AG04450 (cell line): Measurements from ENCODE around the gene EIF3I. TPM values are rescaled to one million over a fixed set of nuclear protein-coding genes. Genes with fewer than 3 reads are reported as not detected.
A peak's percentile ranks its signal among the peaks of the same experiment; 100 is the strongest.

Experiments used
- CTCF ChIA-PET: fragments of 300-600, 350-600 bp; formaldehyde crosslinking; extraction: SDS; loops from one replicate; lab custom pipeline; 2022; ENCODE audit warnings: antibody characterized with exemption, inconsistent platforms; lab: Charles Lee
- POLR2A ChIA-PET: fragments of 350-600 bp; formaldehyde crosslinking; extraction: SDS; loops from one replicate; lab custom pipeline; 2021; ENCODE audit warnings: antibody characterized with exemption, inconsistent platforms; lab: Yijun Ruan, JAX
- DNase-seq: peaks from one replicate; pipeline ENCODE4 v3.0.0-alpha.2; 2011; ENCODE audit warnings: low read depth, low spot score
- H3K27ac ChIP-seq: one replicate; pipeline ENCODE4 v1.5.1; 2012; ENCODE audit warnings: low read depth, low read length, control low read depth
- H3K27me3 ChIP-seq: one replicate; pipeline ENCODE4 v1.6.0; 2012; ENCODE audit warnings: low read length; ENCODE audit not compliant: control insufficient read depth, insufficient read depth
- H3K4me3 ChIP-seq: 2 replicates; pipeline ENCODE4 v1.5.1; 2011; ENCODE audit warnings: mild to moderate bottlenecking, low read depth, low read length, control low read depth
- H3K9me3 ChIP-seq: 2 replicates; pipeline ENCODE4 v1.5.1; 2012; ENCODE audit warnings: low read length; ENCODE audit not compliant: control insufficient read depth, insufficient read depth
- polyA minus RNA-seq: library from RNA; depleted of rRNA, polyadenylated mRNA; stranded (reverse); fragments of >200 nt; gene quantifications from 2 replicates; pipeline ENCODE4 v1.2.3, GENCODE V29; 2011; rRNA and poly(A)+ RNA removed
- polyA plus RNA-seq: library from polyadenylated mRNA; depleted of rRNA; stranded (reverse); fragments of >200 nt; gene quantifications from 2 replicates; pipeline ENCODE4 v1.2.3, GENCODE V29; 2011; rRNA removed
- TF ChIP-seq, protein P1 (sequence below): IDR thresholded peaks from 2 replicates; pipeline ENCODE4 v1.5.1; 2011; ENCODE audit warnings: low read depth, low read length, control low read depth, inconsistent platforms

Gene EIF3I
- polyA plus RNA-seq (357 and 399 TPM in 2 replicates), polyA minus RNA-seq (355 and 404 TPM in 2 replicates)

GRCh38 chr1:32221980-32222755, at the start of gene EIF3I, which contains the start of gene TMEM234:
EIF3I (plus strand) TSS chr1:32222407; CDS start chr1:32222442, 35 bp downstream.
TMEM234 (minus strand) TSS chr1:32222353; CDS start chr1:32222322, 31 bp downstream.
- peak; percentile 64 for DNase-seq
- ChIA-PET CTCF (interaction anchor here (0.5 kb wide), 1 partner anchor 329 kb away, joined by 5 read pairs; no protein-coding TSS in a partner anchor), POLR2A (no interaction called here)
- TF ChIP-seq, protein P1, sequence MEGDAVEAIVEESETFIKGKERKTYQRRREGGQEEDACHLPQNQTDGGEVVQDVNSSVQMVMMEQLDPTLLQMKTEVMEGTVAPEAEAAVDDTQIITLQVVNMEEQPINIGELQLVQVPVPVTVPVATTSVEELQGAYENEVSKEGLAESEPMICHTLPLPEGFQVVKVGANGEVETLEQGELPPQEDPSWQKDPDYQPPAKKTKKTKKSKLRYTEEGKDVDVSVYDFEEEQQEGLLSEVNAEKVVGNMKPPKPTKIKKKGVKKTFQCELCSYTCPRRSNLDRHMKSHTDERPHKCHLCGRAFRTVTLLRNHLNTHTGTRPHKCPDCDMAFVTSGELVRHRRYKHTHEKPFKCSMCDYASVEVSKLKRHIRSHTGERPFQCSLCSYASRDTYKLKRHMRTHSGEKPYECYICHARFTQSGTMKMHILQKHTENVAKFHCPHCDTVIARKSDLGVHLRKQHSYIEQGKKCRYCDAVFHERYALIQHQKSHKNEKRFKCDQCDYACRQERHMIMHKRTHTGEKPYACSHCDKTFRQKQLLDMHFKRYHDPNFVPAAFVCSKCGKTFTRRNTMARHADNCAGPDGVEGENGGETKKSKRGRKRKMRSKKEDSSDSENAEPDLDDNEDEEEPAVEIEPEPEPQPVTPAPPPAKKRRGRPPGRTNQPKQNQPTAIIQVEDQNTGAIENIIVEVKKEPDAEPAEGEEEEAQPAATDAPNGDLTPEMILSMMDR, result no peak
- peak within 1 kb of the TSS; percentile 74 for H3K4me3 ChIP-seq
- peak within 1 kb of the TSS; percentile 73 for H3K27ac ChIP-seq
- no peaks in the 10 kb centered on the region for H3K9me3 ChIP-seq
- H3K27me3 ChIP-seq, result no peaks in the 10 kb centered on the region

DNA sequence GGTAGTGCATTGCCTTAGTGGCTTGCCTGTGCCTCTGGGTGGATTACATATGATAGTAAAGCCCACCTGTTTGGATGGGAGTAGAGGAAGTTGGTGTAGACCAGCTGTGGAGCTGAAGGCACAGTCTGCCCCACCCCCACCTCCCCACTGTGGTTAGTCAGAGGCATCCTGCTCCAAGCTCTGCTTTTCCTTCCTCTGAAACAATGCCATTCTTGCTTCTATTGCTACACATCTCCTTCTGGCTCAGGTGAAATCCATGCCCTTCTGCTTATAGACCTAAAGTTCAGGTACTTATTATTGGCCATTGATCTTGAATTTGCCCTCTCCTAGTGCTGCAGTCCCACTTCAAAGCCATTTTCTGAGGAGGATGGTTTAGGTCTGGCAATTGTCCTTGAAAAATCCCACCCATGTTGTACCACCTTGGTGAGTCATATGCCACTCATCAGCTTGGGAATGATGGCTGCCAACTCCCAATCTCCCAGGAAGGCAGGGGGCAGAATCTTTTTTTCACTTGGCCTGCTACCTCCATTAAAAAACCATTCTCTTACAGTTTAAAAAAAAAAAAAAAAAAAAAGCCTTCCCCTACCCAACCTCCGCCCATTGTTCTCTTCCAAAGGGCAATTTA, 49.5 kb upstream of the EIF3I start:
- no peaks in the 10 kb centered on the region for H3K9me3 ChIP-seq
- TF ChIP-seq, protein P1, result no peak
- ChIA-PET CTCF (no interaction called here), POLR2A (interaction anchor here (0.6 kb wide), 1 partner anchor 151 kb away, joined by 3 read pairs; no protein-coding TSS in a partner anchor)
- H3K4me3 ChIP-seq, result no peak overlapping the region
- H3K27me3 ChIP-seq, result no peaks in the 10 kb centered on the region
- no peak for DNase-seq
- peak overlapping the region; percentile 34 for H3K27ac ChIP-seq

DNA sequence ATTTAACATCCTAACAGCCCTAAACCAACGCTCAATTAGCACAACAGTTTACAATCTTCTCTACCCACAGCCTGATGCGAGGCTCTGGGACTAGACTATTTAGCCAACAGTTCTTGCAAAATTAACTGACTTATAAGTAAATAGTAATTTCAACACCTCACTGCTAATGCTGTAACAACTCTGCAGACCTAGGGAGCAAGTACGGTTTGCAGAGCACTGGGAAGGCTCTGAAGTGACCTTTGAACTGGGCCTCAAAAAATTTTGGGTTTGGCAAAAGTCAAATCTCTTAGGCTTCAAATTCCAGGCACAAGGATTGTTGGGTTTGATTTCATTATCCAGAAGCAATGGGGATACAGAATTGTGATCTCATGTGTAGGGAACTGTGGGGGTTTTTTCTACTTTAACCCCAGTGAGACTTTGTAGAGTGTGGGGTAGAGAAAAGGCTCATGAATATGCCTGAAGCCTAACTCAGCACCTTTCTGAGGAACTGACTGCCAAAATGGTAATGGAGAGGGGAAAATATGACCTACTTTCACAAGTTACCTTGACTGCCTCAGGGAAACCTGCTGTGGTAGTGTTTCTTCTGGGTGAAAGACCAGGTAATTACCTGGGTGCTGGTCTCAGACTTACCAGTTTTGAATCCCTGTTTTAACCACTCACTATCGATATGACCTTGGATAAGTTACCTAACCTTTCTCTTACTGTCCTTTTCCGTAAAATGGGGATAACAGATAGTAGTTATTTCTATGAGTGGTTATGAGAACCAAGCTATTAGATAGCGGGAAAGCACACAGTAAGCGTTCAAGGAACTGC, 43.6 kb upstream of the EIF3I start:
- Histone ChIP-seq H3K27ac (peak overlapping the region; percentile 58), H3K4me3 (no peak overlapping the region), H3K9me3 (no peaks in the 10 kb centered on the region; the same call in 1 of the 2 replicates), H3K27me3 (no peaks in the 10 kb centered on the region)
- POLR2A ChIA-PET, result interaction anchor here (0.7 to 2.6 kb wide), 13 partner anchors 17 to 157 kb away, joined by 3 to 19 read pairs (median 7); partner anchors contain the start of genes CCDC28B, IQCC, KPNA6 and MARCKSL1
- no peak for DNase-seq
- CTCF ChIA-PET, result no interaction called here
- TF ChIP-seq, protein P1, result no peak

- Histone ChIP-seq H3K4me3 (peak overlapping the region; percentile 81), H3K9me3 (no peaks in the 10 kb centered on the region; the same call in 1 of the 2 replicates), H3K27me3 (no peaks in the 10 kb centered on the region), H3K27ac (peak overlapping the region; percentile 58)
- ChIA-PET CTCF (no interaction called here), POLR2A (interaction anchor here (0.7 to 2.6 kb wide), 13 partner anchors 18 to 157 kb away, joined by 3 to 19 read pairs (median 7); partner anchors contain the start of genes CCDC28B, IQCC, KPNA6 and MARCKSL1)
- TF ChIP-seq, protein P1, result no peak
- no peak for DNase-seq
Measured at GRCh38 chr1:32179193-32179442, 43.1 kb upstream of the EIF3I start.
